GM19239 (cell line): ENCODE results near the gene C2orf15.
A peak's percentile ranks its signal among the peaks of the same experiment; 100 is the strongest.
"Not testable (repeated sequence)": the region's sequence is repeated elsewhere in the genome, so short reads cannot be mapped to it uniquely, and the experiment has no call there.

Experiments used
- DNase-seq: peaks from one replicate; pipeline ENCODE4 v3.0.0; 2011; ENCODE audit warnings: low spot score; ENCODE audit not compliant: insufficient read length
- FAIRE-seq: peaks from 2 replicates; lab custom pipeline; 2011; peaks lifted over from hg19 to GRCh38; lab: Jason Lieb, UNC

Gene C2orf15

DNA sequence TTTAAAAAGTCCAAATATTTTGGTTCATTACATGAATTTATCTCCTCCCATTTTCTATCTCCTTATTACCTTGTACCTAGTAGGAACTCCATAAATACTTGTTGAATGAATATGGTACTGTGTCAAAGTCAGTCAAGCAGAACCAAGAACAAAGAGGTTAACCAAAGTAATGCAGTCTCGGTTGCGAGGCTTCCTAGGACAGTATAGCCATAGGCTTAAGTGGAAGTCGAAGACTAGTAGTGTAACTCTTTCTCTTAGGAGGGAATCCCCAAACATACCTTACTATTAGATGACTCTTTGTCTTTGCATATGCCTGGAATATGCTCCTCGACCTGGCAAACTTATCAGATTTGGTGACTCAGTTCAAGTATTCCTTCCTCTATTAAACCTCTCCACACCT, 18.1 kb downstream of the C2orf15 start:
- FAIRE-seq, result no peak
- DNase-seq, result no peak

DNA sequence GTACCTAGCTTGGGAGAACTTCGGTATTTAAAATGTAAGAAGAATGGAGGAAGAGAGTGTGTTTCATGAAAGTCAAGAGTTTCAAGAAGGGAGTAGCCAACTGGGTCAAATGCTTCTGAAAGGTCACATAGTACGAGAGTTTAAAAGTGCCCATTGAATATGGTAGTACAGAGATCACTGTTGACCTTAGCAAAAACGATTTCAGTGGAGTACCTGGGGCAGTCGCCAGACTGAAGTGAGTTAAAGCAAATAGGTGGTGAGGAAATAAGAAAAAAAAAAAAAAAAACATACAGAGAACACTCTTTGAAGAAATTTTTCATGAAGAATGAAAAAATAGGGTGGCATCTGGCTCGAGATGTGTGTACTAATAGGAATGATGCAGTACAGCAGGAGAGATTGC, 24.7 kb downstream of the C2orf15 start:
- DNase-seq (no peak), FAIRE-seq (no peak)

DNA sequence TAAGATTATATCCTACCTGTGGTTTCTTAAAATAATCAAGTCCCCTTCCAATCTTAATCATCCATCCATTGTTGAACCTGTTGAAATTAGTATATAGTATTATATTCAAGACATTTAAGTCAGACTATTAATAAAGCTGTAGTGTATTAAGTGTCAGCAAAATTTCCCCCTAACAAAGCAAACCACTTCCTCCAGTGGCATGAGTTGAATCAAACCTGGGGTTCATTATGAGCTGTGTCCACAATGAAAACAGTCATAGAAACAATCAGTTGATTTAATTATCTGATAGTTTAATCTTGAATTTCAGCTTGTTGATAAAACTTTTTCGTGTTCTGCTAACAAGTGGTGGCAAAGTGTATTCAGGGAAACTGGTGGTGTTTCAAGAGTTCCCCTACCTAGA, 28.0 kb downstream of the C2orf15 start:
- FAIRE-seq, result peak; percentile 49
- no peak for DNase-seq

DNA sequence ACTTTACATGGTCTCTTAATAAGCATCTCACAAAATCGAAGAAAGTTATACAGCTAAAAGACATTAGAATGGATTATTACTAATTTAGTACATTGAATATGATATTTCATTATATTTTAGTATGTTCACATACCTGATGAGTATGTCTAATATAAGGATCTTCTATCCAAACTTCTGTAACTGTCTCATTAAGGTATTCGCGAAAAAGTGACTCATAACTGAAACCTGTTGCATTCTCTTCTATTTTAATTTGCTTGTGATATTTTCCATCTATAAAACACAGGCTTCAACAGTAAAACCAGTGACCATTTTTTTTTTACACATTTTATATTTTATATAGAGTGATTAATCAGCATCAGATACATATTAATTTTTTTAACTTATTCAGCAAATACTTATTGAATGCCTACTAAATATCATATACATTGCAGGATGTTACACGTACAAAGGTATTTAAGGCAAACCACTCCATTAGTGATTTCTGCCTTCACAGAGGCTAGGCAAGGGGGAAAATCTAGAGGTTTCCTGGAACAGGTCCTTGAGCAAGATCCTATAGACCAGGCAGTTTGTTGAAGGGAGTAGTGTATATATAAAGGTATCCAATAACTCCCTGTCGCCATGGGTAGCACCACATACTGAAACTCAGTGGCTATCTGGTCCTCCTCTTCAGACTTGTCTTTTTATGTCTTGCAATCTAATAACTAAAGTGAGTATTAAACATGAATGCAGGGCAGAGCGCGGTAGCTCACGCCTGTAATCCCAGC, 30.1 kb downstream of the C2orf15 start:
- DNase-seq, result no peak
- no peak for FAIRE-seq

DNA sequence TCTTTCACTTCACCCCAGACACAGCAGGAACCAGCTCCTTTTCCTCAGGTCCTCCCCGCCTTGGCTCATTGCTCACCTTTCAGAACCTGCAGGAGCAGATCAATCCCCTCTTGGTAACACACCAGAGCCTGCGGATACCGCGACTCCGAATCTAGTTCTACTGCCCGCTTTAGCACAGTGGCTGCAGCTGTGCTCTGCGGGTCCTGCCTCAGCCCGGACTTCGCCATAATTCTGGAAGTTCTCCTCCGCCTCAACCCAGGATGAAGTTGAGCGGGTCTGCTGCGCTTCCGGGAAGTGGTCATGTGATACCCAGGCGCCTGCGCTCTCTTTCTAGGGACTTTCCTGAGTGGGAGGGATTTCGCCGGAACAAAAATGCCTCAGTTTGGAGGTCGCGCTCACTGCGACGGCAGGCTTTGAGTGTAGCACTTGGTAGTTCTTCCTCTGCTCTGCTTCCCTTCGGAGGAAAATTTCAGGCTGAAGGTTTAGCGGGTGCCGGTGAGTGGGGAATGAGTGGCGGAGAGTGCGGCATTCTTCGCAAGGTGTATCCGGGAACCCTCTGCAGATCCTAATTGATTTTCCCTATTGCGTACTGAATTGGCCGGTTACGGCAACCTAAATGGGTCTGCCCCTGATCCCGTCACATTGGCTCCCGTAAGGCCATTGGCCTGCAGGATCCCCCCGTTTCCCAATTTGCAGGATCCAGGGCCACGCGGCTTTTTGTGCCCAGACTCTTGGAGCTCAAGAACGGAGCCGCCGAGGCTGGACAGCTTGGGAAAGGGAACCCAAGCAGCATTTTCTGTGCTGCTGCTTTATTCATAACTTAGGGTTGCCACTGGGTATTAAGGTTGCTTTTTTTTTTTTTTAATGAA, 39.5 kb downstream of the C2orf15 start, which contains the start of the genes MITD1 and MRPL30:
Gene MITD1, minus strand, starts transcription at position 304 of the 869 bp plus-strand sequence. Its CDS starts 77 bp downstream, at position 227.
Gene MRPL30, plus strand, starts transcription at position 430 of the 869 bp plus-strand sequence. CDS start 5,020 bp downstream, outside the sequence.
- FAIRE-seq, result peak; percentile 97
- DNase-seq, result peak; percentile 69

DNA sequence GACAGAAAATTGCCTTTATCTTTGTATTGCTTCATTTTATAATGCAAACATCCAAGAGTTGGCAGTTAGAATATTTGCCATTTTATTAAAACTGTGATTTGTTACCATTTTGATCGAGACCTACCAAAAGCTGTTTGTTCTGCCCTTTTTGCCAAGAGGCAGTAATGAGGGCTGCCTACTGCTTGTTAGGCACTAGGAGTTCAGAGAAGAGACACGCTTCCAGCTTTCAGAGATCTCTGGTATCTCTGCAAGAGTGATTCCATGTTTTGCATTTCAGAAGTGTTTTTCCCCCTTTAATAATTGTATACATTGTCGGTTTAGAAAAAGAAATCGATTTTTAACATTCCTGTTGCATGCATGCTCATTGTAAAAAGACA, 40.1 kb downstream of the C2orf15 start:
- FAIRE-seq, result peak; percentile 8
- DNase-seq, result no peak

DNA sequence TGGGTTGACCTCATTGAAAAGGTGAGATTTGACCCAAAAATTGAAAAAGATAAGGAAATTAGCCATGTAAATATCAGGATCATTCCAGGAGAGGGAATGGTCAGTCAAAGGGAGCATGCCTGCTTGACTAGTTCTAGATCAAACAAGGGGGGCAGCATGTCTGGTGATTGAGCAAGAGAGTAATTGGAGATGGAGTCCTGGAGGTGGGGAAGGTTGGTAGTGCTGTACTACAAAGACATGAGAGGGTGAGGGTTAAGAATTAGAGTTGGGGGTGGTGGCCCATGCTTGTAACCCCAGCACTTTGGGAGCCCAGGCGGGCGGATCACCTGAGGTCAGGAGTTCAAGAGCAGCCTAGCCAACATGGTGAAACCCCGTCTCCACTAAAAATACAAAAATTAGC, 41.5 kb downstream of the C2orf15 start:
- no peak for FAIRE-seq

DNA sequence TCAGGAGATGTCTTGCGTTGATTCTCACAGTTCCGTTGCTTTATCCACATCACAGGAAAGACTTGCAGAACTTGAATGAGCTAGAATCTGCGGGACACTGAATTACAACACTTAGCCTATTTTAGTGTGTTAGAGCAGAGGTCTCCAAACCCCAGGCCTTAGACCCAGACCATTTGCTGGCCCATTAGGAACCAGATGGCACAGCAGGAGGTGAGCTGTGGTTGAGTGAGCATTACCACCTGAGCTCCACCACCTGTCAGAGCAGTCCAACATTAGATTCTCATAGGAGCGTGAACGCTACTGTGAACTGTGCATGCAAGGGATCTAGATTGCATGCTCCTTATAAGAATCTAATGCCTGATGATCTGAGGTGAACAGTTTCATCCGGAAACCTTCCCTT, 43.3 kb downstream of the C2orf15 start:
- no peak for FAIRE-seq
- no peak for DNase-seq

More for the DNA sequence above, 41.5 kb downstream of the C2orf15 start:
- no peak for DNase-seq

DNA sequence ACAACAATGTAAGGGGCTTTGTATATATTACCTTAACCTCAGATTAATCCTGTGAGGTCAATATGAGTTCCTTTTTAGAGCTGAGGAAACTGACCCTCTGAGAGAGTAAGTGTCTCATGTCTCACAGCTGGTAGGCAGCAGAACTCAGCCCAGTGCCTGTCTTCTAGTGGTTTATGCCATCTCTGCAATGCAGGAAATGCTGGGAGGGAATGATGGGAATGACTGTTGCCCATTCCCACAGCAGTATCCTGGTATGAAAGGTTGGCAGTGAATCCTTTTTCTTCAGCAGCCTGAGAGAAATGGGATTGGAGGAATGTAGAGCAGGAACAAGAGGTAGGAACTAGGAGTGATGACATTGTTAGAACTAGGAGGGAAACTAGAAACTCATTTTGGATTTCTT, 45.5 kb downstream of the C2orf15 start:
- FAIRE-seq (no peak), DNase-seq (no peak)

DNA sequence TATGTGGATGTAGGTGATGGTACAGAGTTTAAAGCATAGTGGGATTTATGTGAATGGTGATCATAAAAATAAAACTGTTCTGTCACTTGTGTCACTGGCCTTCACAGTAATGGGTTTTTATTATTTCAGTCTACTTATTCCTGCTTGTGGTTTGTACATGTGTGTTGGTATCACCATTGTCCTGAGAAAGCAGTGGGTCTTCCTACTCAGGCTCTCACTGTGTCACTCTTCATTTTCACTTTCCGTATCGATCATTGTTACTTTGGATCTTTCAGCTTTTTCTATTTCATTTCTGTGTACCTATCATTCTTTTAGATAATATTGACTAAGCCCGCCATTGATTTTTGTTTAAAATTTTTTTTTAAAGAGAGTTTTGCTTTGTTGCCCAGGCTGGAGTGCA, 46.9 kb downstream of the C2orf15 start:
- FAIRE-seq (no peak), DNase-seq (no peak)

DNA sequence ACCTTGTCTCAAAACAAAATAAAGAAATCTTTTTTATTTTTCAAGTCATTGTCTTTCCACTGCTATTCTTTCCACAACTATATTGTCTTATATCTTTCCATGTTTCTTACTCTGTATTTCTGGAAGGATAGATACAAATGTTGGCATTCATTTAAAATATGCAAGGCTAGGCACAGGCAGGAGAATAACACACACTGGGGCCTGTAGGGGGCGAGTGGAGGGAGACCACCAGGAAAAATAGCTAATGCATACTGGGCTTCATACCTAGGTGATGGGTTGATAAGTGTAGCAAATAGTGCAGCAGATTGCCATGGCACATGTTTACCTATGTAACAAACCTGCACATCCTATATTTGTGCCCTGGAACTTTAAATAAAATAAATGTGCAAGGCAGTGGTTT, 49.0 kb downstream of the C2orf15 start:
- FAIRE-seq, result no peak
- no peak for DNase-seq

DNA sequence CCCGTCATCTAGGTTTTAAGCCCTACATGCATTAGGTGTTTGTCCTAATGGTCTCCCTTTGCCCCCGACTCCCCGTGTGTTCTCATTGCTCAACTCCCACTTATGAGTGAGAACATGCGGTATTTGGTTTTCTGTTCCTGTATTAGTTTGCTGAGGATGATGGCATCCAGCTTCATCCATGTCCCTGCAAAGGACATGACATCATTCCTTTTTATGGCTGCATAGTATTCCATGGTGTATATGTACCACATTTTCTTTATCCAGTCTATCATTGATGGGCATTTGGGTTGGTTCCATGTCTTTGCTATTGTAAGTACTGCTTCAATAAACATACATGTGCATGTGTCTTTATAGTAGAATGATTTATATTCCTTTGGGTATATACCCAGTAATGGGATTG, 50.9 kb downstream of the C2orf15 start:
- not testable (repeated sequence) for DNase-seq, FAIRE-seq

DNA sequence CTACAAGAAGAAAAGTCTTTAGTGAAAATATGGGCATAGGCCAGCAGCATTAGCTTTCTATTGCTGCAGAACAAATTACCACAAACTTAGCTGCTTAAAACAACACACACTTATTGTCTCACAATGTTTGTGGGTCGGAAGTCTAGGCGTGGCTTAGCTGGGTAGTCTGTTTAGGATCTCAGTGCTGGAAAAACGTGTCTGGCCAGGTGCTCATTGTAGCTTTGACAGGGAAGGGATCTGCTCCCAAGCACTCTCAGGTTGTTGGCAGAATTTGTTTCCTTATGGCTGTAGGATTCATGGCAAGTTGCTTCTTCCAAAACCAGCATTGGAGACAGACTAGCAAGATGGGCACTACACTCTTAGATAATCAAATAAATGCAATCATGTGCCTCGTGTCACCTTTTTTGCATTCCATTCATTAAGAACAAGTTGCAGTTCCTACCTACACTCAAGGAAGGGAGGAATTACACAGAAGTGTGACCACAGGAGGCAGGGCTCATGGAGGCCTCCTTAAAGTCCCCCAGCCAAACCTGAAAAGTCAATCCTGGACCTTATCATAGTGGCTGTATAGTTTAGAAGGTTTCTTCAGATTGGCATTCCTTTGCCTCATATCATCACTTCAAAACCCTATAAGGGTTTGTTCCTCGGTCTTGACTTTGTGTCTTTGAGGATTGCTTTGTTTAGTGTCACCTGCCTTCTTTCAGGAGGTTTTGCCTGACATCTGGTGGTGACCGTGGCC, 56.8 kb downstream of the C2orf15 start:
- DNase-seq, result no peak
- no peak for FAIRE-seq

DNA sequence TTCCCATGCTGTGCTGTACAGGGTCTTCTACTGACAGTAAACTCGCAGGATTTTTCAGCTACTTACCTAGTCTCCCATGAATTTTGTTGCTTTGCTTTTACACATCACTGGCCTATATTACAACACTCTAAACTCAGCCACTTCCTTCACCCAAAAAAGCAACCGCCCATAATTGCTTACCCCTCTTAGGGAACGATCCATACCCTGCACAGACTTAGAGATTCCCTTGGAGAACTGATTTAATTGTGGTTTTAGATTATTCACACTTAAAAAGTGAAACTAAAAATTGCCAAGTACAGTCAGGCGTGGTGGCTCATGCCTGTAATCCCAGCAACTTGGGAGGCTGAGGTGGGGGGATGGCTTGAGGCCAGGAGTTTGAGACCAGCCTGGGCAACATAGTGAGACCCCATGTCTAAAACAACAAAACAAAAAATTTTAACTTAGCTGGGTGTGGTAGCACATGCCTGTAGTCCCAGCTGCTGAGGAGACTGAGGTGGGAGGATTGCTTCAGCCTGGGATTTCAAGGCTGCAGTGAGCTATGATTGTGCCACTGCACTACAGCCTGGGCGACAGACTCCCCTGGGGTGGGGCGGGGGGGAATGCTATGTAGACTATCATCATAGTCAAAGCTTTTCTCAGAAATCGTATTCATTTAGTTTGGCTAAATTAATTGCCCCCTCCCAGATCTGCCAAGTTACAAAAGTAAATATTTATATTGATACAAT, 58.7 kb downstream of the C2orf15 start:
- FAIRE-seq, result no peak
- no peak for DNase-seq
